GM18507 (cell line): ENCODE results near the gene DAB2IP.
"Not testable (repeated sequence)": the region's sequence is repeated elsewhere in the genome, so short reads cannot be mapped to it uniquely, and the experiment has no call there.

Source experiments
- DNase-seq: peaks from one replicate; pipeline ENCODE4 v3.0.0; 2011; ENCODE audit warnings: low read depth; ENCODE audit not compliant: insufficient read length; ENCODE audit errors: extremely low spot score
- FAIRE-seq: peaks from 2 replicates; lab custom pipeline; 2011; peaks lifted over from hg19 to GRCh38; lab: Jason Lieb, UNC

DAB2IP gene

GRCh38 chr9:121780177-121781040 lies 129.0 kb downstream of the DAB2IP start:
- DNase-seq, result no peak
- no peak for FAIRE-seq

GRCh38 chr9:121781145-121781548 lies 129.7 kb downstream of the DAB2IP start:
- FAIRE-seq (no peak), DNase-seq (no peak)

- FAIRE-seq, result no peak
- no peak for DNase-seq
Measured at GRCh38 chr9:121781701-121782464, 130.4 kb downstream of the DAB2IP start.

- DNase-seq, result no peak
- no peak for FAIRE-seq
Measured at GRCh38 chr9:121782514-121783110, 131.2 kb downstream of the DAB2IP start.

- no peak for DNase-seq
- no peak for FAIRE-seq
Measured at GRCh38 chr9:121783111-121783510, 131.7 kb downstream of the DAB2IP start.

- DNase-seq, result no peak
- no peak for FAIRE-seq
Measured at GRCh38 chr9:121783521-121784507, 132.4 kb downstream of the DAB2IP start.

- FAIRE-seq (no peak), DNase-seq (no peak)
Measured at GRCh38 chr9:121784731-121785411, 133.4 kb downstream of the DAB2IP start.

- no peak for FAIRE-seq
Measured at GRCh38 chr9:121785673-121786542, 134.5 kb downstream of the DAB2IP start.

GRCh38 chr9:121786543-121786948 lies 135.1 kb downstream of the DAB2IP start:
- DNase-seq (no peak), FAIRE-seq (no peak)

More at GRCh38 chr9:121785673-121786542, 134.5 kb downstream of the DAB2IP start:
- no peak for DNase-seq

- DNase-seq (no peak), FAIRE-seq (no peak)
Measured at GRCh38 chr9:121786998-121787422, 135.6 kb downstream of the DAB2IP start.

GRCh38 chr9:121788686-121789366 lies 137.4 kb downstream of the DAB2IP start:
- FAIRE-seq, result no peak

GRCh38 chr9:121790841-121791240 lies 139.4 kb downstream of the DAB2IP start:
- DNase-seq (no peak), FAIRE-seq (no peak)

More at GRCh38 chr9:121788686-121789366, 137.4 kb downstream of the DAB2IP start:
- DNase-seq, result no peak

GRCh38 chr9:121792476-121792875 lies 141.0 kb downstream of the DAB2IP start:
- FAIRE-seq, DNase-seq: not testable (repeated sequence)

- not testable (repeated sequence) for FAIRE-seq
Measured at GRCh38 chr9:121794334-121794733, 142.9 kb downstream of the DAB2IP start.

GRCh38 chr9:121797081-121797480 lies 145.6 kb downstream of the DAB2IP start:
- FAIRE-seq (no peak), DNase-seq (no peak)

More at GRCh38 chr9:121794334-121794733, 142.9 kb downstream of the DAB2IP start:
- DNase-seq, result not testable (repeated sequence)

- DNase-seq (no peak), FAIRE-seq (no peak)
Measured at GRCh38 chr9:121798941-121799340, 147.5 kb downstream of the DAB2IP start.

GRCh38 chr9:121800376-121800775 lies 148.9 kb downstream of the DAB2IP start:
- no peak for DNase-seq
- no peak for FAIRE-seq
